Measurements from ENCODE around the gene RGPD4. TPM values are rescaled to one million over a fixed set of nuclear protein-coding genes. Genes with fewer than 3 reads are reported as not detected.

RGPD4 gene
- polyA plus RNA-seq, 1 donor: 0.03 TPM

- no peak for DNase-seq (ENCODE audit: low read depth)
Observed at GRCh38 chr2:107927034-107927534, 100.4 kb downstream of the RGPD4 start.

DNA sequence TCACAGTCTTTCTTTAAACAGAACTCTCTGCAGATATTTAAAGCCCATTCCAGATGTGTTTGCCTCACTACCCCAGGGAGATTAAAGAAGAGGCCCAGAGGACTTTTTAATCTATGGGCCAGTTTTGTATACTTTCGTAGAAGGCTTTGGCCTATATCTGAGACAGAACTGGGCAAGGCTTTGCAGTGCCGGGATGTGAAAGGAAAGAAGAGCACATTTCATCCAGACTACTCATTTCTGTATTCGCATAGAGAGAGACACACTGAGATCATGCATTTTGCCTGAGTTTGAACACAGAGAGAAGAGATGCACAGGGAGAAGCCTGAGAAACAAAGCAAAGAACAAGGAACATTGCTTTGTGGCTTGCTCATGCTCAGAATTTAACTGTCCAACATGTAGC lies 104.7 kb downstream of the RGPD4 start:
- DNase-seq (ENCODE audit: low read depth): no peak

GRCh38 chr2:107932488-107932887 lies 105.8 kb downstream of the RGPD4 start:
- DNase-seq (ENCODE audit: low read depth): peak; percentile 67

GRCh38 chr2:107932979-107933378 lies 106.3 kb downstream of the RGPD4 start:
- peak; percentile 26 for DNase-seq (ENCODE audit: low read depth)

DNA sequence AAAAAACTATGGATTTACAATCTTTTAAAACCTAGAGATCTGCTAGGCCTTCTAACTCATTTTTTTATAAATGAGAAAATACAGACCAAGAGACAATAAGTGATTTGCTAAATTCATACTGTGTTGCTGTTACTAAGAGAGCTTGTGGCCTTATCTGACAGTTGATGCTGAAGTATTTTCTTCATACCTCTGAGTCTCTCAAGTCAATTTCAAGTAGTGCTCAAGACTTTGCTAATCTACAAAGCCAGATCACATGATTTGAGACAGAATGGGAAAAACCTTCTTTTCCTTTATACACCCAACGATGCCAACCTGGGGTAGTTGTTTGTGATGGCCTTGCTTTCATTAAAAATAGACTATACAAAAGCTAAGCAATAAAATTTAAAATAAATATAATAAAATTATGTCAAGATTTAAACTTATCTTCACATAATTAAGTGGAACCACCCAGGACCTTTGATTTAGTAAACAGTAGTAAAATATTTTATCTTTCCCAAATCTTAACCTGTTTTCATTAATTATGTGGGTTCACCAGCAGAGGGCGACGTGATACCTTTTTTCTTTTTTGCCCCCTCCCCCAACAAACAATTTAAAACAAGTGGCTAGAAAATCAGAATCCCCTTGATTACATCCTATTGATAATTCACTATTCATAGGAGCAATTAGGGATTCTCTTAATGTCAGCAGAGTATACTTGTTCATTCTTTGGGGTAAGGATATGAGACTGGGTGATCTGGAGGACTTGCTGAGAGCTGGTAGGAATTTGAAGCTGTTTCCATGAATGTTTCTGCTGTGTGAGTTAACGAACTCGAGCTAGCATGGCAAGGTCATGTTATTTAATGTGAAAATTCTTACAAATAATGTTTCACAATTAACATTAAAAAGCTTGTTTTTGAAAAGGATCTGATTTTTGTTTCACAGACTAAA lies 110.0 kb downstream of the RGPD4 start:
- DNase-seq (ENCODE audit: low read depth): no peak

Other genes starting within 250 kb of the RGPD4 start
- 0.09 TPM for gene SLC5A7, start 159.6 kb downstream of the RGPD4 start, polyA plus RNA-seq (ENCODE audit: insufficient read length)